CD4-positive, alpha-beta T cell treated with Interleukin-6 for 4 hours (primary cell): Measurements from ENCODE around the gene RAB40B.

ENCODE experiments used
- DNase-seq: peaks from one replicate; pipeline ENCODE4 v3.0.0-alpha.2; 2020; ENCODE audit warnings: mixed read lengths

The RAB40B gene

DNA sequence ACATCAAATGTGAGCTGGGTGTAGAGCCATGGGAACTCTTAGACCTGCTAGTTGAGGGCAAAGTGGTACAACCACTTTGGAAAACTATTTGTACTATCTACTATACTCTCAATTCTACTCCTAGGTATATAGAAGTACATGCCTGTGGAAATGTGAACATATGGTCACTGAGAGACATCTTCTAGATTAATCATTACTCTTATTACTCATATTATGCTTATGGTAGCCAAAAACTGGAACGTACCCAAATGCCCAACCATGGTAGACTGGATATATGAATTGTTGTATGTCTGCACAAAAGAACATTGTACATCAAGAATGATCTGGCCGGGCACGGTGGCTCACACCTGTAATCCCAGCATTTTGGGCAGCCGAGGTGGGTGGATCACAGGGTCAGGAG, 53.0 kb downstream of the RAB40B start:
- DNase-seq = no peak

DNA sequence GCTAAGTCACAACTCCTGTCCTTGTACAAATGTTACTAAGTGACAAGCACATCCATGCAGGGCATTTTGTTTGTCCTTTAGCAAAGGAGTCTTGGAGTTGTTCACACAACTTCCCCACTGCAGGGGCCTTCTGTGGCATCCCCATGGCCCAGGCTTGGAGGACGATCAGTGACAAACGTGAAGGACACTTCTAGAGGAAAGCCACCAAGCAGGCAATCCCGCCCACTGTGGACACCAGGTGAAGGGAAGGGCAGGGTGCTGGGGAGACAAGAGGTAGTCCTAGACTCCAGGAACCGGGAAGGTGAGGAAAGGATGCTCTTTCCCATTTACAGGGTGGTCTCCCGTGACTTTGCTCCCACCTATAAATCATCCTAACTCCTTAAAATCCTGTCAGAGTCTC, 54.4 kb downstream of the RAB40B start:
- DNase-seq = no peak

DNA sequence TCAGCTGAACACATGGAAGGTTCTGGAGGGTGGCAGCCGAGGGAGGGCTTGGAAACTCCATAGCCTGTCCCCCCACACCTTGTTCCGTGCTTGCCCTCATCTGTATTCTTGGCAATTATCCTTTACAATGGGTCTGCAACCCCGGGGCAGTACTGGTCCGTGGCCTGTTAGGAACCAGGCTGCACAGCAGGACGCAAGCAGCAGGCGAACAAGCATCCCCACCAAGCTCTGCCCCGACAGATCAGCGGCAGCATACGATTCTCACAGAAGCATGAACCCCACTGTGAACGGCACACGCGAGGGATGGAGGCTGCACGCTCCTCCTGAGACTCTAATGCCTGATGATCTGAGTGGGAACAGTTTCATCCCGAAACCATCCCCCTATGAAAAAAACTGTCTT, 56.5 kb downstream of the RAB40B start:
- DNase-seq = no peak

DNA sequence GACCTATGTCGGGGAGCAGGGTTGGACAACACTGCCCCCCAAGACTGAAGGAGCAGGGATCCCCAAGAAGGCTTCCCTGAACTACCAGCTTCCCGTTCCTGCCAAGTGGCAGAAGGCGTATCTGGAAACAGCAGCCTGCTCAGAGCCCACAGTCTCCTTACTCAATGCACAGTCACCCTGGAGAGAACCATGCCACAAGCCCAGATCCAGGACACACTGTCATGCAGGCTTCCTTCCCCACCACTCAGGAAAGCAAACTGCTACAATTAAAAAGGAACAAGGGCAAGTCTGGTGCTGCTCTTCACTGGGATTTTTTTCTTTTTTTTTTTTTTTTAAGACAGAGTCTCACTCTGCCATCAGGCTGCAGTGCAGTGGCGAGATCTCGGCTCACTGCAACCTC, 58.5 kb downstream of the RAB40B start:
- DNase-seq = no peak

DNA sequence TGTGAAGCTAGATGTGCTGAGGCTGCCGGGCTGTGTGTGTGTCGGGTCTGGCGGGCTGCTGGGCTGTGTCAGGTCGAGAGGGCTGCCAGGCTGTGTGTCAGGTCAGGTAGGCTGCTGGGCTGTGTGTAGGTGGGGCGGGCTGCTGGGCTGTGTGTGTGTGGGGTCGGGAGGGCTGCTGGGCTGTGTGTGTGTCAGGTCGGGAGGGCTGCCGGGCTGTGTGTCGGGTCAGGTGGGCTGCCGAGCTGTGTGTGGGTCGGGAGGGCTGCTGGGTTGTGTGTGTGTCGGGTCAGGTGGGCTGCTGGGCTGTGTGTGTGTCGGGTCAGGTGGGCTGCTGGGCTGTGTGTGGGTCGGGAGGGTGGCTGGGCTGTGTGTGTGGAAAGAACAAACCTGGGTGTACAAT, 58.9 kb downstream of the RAB40B start:
- DNase-seq = no peak

DNA sequence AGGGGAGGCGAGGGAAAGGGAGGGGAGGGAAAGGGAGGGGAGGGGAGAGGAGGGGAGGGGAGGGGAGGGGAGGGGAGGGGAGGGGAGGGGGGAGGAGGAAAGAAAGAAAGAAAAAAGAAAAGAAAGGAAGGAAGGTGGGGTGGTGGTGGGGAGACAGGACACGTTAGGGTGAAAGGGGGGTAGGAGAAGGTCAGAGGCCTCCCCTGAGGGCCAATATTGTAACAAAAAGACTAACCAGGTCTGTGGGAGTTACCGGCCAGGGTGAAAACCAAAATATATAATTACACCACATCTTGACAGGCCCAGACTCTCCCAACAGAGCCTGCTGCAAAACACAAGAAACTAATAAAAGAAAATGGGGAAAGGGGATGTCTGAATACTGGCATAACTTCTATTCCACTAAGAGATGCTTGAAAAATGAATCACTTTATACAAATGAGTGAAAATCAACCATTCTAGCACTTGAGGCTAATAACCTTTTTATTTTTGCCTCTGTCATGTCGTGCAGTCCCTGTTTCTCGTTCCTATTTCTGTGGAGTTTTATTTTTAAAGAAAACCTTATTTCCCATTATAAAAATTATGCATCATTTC, 60.2 kb downstream of the RAB40B start:
- DNase-seq = no peak

DNA sequence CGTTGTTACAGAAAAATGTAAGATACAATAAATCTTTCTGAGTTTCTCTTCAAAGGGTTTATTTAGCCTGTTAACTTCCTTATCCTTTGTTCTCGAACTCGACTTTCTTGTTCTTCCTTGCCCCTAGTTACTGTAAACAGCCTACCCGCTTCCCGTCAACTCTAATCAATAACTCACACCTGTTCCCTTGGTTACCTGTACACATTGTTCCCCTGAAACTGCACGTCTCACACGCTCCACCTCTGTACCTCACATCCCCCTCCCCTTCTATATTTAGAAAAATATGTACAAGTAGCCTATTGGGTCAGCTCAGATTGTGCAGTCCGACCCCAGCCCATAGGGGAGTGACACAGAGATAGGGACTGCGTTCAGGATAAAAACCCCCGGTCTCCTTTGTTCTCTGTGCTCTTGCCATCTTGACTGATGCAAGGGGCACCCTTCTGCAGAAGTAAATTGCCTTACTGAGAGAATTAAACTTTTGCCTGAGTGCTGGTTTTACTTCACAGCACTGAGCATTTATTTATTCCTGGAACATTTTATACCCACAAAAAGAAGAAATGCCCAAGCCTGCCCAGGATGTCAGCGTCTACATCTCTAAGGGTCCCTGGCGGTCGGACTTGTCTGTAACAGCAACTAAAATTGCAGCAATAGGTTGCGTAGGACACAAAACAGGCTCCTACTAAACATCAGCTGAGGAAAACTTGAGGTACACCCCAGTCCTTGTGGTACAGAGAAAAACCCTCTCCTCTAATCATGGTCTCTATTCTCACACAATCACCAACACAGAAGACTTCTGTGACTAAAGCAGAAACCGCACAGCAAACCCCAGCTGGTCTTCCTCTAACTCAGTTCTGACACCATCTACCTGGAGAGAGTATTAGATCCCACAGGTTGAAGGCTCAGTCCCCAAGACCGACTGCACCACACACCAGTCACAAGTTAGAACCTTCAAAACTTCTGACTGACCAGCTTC, 61.6 kb downstream of the RAB40B start:
- DNase-seq = no peak

DNA sequence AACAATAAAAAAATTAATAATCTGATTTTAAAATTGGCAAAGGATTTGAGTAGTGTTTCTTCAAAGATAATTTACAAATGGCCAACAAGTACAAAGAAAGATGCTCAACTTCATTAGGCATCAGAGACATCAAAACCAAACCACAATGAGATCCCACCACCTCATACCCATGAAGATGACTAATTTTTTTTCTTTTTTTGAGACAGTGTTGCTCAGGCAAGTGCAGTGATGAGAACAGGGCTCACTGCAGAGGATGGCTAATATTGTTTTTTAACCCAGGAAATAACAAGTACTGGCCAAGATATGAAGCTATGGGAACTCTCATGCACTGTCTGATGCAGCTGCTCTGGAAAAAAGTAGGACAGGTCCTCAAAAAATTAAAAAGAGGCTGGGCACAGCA, 65.2 kb downstream of the RAB40B start:
- no peak for DNase-seq

DNA sequence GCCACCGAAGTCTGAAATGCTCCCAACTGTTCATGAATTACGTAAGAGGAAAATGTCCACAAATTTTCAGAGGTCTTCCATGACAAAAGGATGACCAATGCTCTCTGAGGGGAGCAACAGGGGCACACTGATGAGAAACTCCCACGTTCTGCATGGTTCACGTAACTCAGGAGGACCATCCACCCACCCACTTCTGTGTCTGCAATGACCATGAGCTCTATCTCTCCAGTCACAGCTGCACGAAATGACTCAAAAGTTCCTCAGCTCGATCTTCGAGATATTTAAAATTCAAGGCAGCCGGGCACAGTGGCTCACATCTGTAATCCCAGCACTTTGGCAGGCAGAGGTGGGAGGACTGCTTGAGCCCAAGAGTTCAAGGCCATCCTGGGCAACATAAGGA, 66.0 kb downstream of the RAB40B start:
- DNase-seq = no peak

DNA sequence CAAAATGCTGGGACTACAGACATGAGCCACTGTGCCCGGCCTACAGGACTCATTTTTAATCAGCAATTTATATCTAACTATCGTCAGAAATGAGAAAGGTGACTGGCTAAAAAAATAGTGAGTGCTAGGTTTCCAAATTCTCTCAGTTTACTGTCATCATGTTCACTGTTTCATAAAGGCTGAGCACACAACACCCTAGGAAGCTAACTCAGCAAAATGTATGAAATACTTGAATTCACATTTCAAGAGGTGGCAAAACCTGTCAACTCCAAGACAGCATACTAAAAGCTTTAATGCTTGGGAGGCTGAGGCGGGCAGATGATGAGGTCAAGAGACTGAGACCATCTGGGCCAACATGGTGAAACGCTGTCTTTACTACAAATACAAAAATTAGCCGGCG, 67.0 kb downstream of the RAB40B start:
- DNase-seq = no peak

DNA sequence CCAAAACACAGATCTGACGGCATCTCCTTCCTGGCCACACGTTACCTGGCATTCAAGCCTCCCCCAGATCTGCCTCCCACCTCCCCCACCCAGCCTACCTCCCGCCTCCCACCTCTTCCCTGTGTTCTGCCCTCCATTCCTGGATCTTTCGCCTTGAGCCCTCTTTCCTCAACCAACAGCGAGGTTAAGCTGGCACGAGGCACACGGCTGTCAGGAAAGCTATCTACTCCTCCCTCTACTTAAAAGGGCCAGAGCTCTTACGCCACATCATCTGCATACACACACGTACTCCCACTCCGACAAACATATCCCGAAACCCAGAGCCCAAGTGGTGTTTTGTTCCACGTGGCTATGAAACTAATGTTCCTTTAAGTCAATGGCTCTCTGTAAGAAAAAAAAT, 68.3 kb downstream of the RAB40B start:
- DNase-seq = no peak

DNA sequence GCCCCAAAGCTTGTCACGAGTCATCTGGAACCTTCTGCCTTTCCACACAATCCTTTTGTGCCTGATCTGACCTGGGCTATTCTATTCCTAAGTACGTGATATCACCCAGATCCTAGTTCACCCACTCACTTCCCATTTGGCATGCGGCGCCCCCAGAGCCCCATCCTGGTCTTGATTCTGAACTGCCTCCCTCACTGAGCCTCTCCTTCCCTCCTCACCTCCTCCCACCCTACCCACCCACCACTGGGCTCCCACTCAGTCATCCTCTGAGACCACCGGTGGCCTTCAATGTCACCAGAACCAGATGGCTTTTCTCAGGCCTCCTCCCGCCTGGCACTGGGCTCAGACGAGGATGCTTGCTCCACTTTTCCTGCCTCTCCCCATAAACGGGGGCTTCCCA, 68.8 kb downstream of the RAB40B start:
- DNase-seq = no peak

DNA sequence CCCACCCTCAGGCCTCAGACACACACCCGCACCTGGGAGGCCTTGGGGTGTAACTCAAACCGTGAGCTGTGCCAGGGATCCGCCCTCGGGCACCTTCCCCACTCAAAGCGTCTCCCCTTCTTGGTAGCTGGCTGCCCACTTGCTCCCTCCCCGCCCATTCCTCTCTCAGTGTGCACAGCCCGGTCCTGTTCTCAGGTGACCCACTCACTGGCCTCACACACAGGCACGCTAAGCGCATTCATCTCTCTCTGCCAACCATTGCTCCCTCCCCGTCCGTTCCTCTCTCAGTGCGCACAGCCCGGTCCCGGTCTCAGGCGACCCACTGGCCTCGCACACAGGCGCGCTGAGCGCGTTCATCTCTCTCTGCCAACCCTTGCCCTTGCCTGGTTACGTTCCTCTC, 71.1 kb downstream of the RAB40B start:
- no peak for DNase-seq

DNA sequence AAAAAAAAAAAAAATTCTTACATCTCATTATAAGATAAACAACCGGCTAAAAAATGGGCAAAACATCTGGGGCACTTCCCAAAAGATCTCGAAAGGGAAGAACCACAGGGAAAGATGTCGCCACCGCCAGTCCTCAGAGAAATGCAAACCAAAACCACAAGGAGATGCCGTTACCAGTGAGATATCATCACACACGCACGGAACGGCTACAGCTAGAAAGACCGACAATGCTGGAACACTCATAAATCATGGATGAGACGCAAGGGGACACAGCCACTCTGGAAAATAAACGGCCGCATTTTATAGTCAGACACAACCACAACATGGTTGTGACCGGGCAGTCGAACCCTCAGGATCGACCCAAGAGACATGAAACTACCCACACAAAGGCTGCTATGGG, 74.8 kb downstream of the RAB40B start:
- DNase-seq = no peak

DNA sequence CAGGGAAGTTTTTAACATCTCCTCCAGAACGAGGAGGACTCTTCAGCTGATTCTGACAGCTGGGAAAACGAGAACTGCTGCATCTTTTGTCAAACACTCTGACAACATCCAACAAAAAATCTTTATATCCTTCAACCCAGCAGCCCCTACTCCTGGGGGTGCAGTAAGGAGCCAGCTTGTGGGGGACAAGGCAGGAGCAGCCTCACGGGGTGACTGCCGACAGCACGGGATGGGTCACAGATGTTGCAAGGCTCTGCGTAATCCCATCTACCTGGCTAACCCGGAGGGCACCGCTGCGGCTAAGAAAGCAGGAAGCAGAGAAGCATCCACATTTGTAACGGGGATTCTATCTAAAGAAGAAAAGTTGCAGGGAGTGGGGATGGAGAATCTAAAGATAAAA, 78.9 kb downstream of the RAB40B start:
- no peak for DNase-seq

DNA sequence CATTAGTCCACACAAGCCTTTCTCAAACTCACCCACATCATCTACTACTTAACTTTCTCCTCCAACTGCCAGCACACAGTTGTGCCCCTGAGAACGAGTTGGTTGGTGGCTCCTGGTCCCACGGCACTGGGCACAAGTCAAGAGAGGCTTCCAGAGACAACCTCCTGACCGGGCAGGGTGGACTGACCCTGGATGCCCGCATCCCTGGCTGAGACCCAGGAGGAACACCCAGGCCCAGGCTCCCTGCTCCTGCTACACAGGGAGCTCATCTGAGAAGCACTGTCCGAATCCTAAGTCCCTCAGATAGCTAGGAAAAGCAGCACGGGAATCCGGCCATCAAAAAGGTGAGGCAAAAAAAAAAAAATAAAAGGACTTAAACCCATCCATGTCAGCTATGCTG, 79.3 kb downstream of the RAB40B start:
- DNase-seq = no peak

DNA sequence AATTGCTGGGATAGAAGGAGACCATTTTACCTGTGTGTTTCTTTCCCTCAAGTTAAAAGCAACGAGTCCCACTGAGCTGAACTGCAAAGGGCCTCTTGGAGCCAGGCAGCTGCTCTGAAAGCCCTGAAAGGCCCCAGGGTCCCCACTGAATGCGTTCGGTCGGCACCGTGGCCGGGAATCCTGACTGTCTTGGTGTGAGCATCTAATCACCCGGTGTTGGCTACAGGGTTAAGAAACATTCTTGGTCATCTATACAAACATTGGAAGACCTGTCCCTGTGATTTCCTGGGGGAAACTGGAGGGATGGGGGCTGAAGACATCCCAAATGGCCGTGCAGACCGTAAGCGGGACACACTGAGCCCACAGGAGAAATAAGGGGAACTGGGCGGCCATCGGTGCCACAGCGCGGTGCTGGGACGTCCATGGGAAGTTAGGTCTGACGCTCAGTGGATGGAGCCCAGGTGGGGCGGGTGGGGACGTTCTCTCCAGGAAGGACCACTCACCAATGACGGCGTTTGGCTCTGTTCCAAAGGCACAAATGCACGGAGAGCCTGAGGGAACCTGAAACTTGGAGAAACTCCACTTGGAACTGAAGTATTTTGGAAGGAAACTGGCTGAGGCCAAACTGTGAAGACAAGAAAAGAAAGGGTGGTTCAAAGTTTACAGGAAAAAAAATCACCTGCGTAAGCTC, 82.3 kb downstream of the RAB40B start:
- DNase-seq = no peak

DNA sequence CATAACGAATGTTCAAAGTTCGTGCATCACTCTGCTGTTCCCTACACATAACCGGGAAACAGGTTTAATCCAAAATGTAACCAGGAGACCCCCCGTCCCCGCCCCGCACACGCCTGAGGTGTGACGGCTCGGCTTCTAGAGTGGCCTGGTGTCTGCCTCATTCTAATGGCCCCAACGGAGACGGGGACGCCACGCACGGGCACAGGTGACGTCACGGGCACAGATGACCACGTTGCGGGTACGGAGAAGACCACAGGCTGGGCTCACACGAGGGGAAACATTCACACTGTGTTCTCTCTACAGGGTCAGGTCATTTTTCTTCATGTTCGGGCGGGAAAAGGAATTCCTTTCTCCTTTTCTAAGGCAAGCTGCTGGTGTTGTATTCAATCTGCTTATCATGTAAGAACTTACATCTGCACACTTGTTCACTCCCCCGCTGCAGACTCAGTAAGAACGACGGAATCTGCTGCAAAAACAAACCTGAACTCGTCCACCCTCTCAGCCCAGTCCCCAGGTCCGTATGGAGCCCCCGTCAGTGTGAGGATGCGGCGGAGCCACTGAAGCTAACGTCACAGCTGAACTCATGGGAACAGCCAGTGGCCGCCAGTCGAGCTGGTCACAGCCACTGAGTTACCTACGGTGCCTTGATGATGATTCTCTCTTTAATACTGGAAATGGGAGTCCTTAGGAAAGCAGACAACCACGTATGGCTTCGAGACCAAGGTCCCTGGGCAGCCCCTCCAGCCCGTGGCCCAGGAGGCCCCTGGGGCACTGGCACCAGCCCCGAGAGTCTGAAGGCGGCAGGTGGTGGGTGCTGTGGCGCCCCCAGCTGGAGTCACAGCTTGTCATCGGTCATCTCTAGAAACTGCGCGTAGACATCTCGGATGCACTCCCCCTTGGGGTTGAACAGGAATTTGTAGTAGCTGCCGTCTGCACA, 83.1 kb downstream of the RAB40B start:
- no peak for DNase-seq

DNA sequence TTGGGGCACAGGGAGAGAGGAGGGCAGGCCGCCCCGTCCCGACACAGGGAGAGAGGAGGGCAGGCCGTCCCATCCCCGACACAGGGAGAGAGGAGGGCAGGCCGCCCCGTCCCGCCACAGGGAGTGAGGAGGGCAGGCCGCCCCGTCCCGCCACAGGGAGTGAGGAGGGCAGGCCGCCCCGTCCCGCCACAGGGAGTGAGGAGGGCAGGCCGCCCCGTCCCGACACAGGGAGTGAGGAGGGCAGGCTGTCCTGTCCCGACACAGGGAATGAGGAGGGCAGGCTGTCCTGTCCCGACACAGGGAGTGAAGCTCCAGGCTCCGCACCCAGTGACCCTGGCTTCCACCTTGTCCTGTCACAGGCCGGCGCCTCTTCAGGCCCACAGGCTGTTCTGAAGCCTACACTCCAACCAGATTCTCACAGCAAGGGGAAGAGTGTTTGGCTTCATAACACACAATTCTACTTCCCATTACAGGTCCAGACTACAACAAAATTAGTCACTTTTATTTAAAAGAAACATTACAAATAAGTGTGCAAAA, 84.3 kb downstream of the RAB40B start:
- DNase-seq = no peak

DNA sequence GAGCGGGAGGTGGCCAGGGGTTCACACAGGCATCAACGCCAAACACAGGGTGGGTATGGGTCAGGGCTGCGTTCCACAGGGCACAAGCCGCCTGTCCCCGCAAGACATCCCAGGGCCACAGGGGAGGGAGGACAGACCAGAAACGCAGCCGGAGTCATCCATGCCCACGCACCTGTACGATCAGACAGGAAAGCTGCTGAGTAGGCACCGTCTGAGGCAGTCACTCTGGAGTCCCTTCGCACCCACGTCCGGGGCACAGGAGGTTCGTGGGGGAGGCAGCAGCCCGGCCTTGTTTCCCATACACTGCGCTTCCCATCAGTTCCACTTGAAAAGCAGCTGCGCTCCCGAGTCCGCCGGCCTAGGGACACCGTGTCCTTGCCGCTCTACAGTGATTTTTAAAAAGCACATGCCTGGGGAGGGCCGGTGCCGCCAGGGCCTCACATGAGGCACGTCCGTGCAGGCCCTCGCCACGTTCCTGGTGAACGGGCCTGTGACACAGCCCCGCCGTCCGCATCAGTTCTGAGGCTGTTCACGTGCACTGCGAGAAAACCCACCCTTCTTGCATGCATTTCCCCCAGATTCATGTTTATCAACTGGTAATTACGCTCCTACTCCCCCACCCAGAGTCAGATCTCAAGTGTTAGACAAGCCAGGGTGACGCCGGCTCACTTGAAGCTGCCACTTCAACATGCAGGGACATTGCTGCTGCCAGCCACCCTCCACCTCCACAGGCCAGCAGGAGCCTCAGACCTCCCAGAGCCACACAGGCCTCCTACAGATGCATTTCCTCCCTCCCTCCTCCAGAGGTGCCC, 85.0 kb downstream of the RAB40B start:
- DNase-seq = no peak
